K562 (cell line): ENCODE measurements around the gene CDKL5. TPM values are rescaled to one million over a fixed set of nuclear protein-coding genes. Genes with fewer than 3 reads are reported as not detected.

ENCODE experiments used
- ATAC-seq: fragments of 200-7000 bp; cut with Tn5 transposase; 3 replicates; pipeline ENCODE4 v1.9.1; 2020; ENCODE audit warnings: moderate library complexity
- BruUV-seq: library from RNA; stranded (reverse); fragments of 400-500 nt; replicated peaks from 2 replicates; lab custom pipeline; 2021; lab: Mats Ljungman, UMichigan
- CTCF ChIA-PET: fragments of 300-600 bp; formaldehyde crosslinking; extraction: SDS; loops from one replicate; lab custom pipeline; 2021; ENCODE audit warnings: low intra/inter-chr PET ratio; lab: Yijun Ruan, JAX
- POLR2A ChIA-PET: fragments of 300-600, 350-650 bp; sonication (Branson Sonifier 250); formaldehyde crosslinking; extraction: SDS; loops from one replicate; lab custom pipeline; 2021; ENCODE audit warnings: antibody characterized with exemption, inconsistent platforms; lab: Yijun Ruan, JAX
- DNase-seq, 4 experiments: peaks; one replicate each; pipeline versions ENCODE4 v3.0.0 to v3.0.0-alpha.2; 2011 to 2018; ENCODE audit warnings: low spot score in 3 of 4, mixed read lengths in 3 of 4; ENCODE audit errors: extremely low read depth in 1 of 4
- FAIRE-seq: peaks from 2 replicates; lab custom pipeline; 2011; peaks lifted over from hg19 to GRCh38; lab: Jason Lieb, UNC
- H2AFZ ChIP-seq: 2 replicates; pipeline ENCODE4 v1.6.0; 2011; ENCODE audit warnings: low read depth, low read length, control low read depth, inconsistent platforms
- H3K27ac ChIP-seq: fragments of 200-600 bp; 3 replicates; pipeline ENCODE4 v1.8.0; 2011; ENCODE audit warnings: low read depth, mild to moderate bottlenecking, control low read depth, inconsistent platforms, low read length, moderate library complexity, mixed read lengths; ENCODE audit errors: extremely low read depth
- H3K27me3 ChIP-seq, 2 experiments: fragments of 300-600 bp in 1 of 2; 2 replicates in 1 of 2; 3 replicates in 1 of 2; pipeline versions ENCODE4 v1.6.0 to v1.8.0; 2011; ENCODE audit warnings: inconsistent platforms in 2 of 2, low read length in 2 of 2, mild to moderate bottlenecking in 1 of 2, mixed read lengths in 1 of 2, moderate library complexity in 1 of 2; ENCODE audit not compliant: control insufficient read depth in 2 of 2, insufficient read depth in 2 of 2
- H3K36me3 ChIP-seq: fragments of 300-600 bp; 3 replicates; pipeline ENCODE4 v1.8.0; 2011; ENCODE audit warnings: mild to moderate bottlenecking, low read length, inconsistent platforms; ENCODE audit not compliant: control insufficient read depth, insufficient read depth
- H3K4me1 ChIP-seq, 2 experiments: fragments of 200-600 bp in 1 of 2; replicated peaks in 1 of 2; 2 replicates in 1 of 2; 3 replicates in 1 of 2; pipeline versions ENCODE4 v1.5.1 to v1.8.0; 2011; ENCODE audit warnings: inconsistent platforms in 2 of 2, low read length in 2 of 2, mild to moderate bottlenecking in 1 of 2, mixed read lengths in 1 of 2, moderate library complexity in 1 of 2; ENCODE audit not compliant: control insufficient read depth in 2 of 2, insufficient read depth in 2 of 2
- H3K4me2 ChIP-seq: 2 replicates; pipeline ENCODE4 v1.6.1; 2011; ENCODE audit warnings: low read length, control low read depth, inconsistent platforms, mixed read lengths; ENCODE audit not compliant: insufficient read depth
- H3K4me3 ChIP-seq: fragments of 200-600 bp; sonication (generic), shearing (Covaris generic); 2 replicates; pipeline ENCODE4 v1.5.1; 2016; ENCODE audit warnings: control low read depth, inconsistent platforms
- H3K79me2 ChIP-seq: fragments of 200-600 bp; 3 replicates; pipeline ENCODE4 v1.8.0; 2011; ENCODE audit warnings: low read length, inconsistent platforms; ENCODE audit not compliant: control insufficient read depth, insufficient read depth
- H3K9ac ChIP-seq, 2 experiments: 2 replicates each; pipeline versions ENCODE4 v1.6.0 to v1.6.1; 2011; ENCODE audit warnings: low read depth in 2 of 2, low read length in 2 of 2, control low read depth in 1 of 2, inconsistent platforms in 1 of 2, mild to moderate bottlenecking in 1 of 2, mixed read lengths in 1 of 2; ENCODE audit not compliant: insufficient read depth in 1 of 2
- H3K9me1 ChIP-seq: one replicate; pipeline ENCODE4 v1.6.0; 2011; ENCODE audit warnings: inconsistent platforms, mild to moderate bottlenecking, low read length, moderate library complexity; ENCODE audit not compliant: control insufficient read depth, insufficient read depth
- H3K9me3 ChIP-seq: replicated peaks from 2 replicates; pipeline ENCODE4 v1.5.1; 2011; ENCODE audit warnings: low read depth, low read length, inconsistent platforms; ENCODE audit not compliant: control insufficient read depth, insufficient read depth
- H4K20me1 ChIP-seq: replicated peaks from 2 replicates; pipeline ENCODE4 v1.6.1; 2011; ENCODE audit warnings: low read length, inconsistent platforms, mixed read lengths; ENCODE audit not compliant: control insufficient read depth, insufficient read depth
- ELF4 ChIP-seq: fragments of 450-650 bp; formaldehyde crosslinking; IDR thresholded peaks from 2 replicates; pipeline ENCODE4 v1.4.0; 2022; ENCODE audit warnings: missing genetic modification characterization
- ERF ChIP-seq: fragments of 450-650 bp; formaldehyde crosslinking; IDR thresholded peaks from 2 replicates; pipeline ENCODE4 v1.4.0; 2020; ENCODE audit warnings: mild to moderate bottlenecking, mixed read lengths
- GABPB1 ChIP-seq: sonication (generic); formaldehyde crosslinking; IDR thresholded peaks from 2 replicates; pipeline ENCODE4 v1.8.0; 2022; ENCODE audit warnings: mild to moderate bottlenecking, missing genetic modification reagents
- GATA2 ChIP-seq: sonication (generic); formaldehyde crosslinking; IDR thresholded peaks from 2 replicates; pipeline ENCODE4 v1.4.0; 2020; ENCODE audit warnings: mild to moderate bottlenecking, missing genetic modification reagents
- KDM4B ChIP-seq, 2 experiments: fragments of 450-650 bp in 1 of 2; sonication (generic) in 1 of 2; IDR thresholded peaks; 2 replicates each; pipeline ENCODE4 v1.6.1; 2016 to 2017; ENCODE audit warnings: borderline replicate concordance in 2 of 2, antibody characterized with exemption in 1 of 2, low read depth in 1 of 2, mild to moderate bottlenecking in 1 of 2
- LEF1 ChIP-seq: fragments of 450-650 bp; IDR thresholded peaks from 2 replicates; pipeline ENCODE4 v1.6.1; 2016; ENCODE audit warnings: mild to moderate bottlenecking
- RUNX1 ChIP-seq: sonication (generic); IDR thresholded peaks from 2 replicates; pipeline ENCODE4 v1.6.1; 2016; ENCODE audit warnings: antibody characterized with exemption, low read depth
- SMARCC2 ChIP-seq: fragments of 450-650 bp; IDR thresholded peaks from 2 replicates; pipeline ENCODE4 v1.6.1; 2017; ENCODE audit warnings: antibody characterized with exemption, moderate library complexity, mild to moderate bottlenecking, low read depth
- THAP12 ChIP-seq: fragments of 250-450 bp; sonication (Bioruptor Pico); IDR thresholded peaks from 2 replicates; pipeline ENCODE4 v1.9.0; 2021; ENCODE audit warnings: mild to moderate bottlenecking, inconsistent platforms
- THRB ChIP-seq: fragments of 450-650 bp; formaldehyde crosslinking; conservative IDR thresholded peaks from 2 replicates; pipeline ENCODE4 v1.4.0; 2022; ENCODE audit warnings: mild to moderate bottlenecking, missing genetic modification characterization
- U2AF2 ChIP-seq: fragments of 200-400 bp; formaldehyde crosslinking; optimal IDR thresholded peaks from 2 replicates; pipeline ENCODE3; 2017; ENCODE audit warnings: low read depth, mild to moderate bottlenecking, low read length
- ZNF311 ChIP-seq: fragments of 250-450 bp; sonication (Bioruptor Pico); IDR thresholded peaks from 2 replicates; pipeline ENCODE4 v1.4.0; 2020; ENCODE audit warnings: mild to moderate bottlenecking, moderate library complexity
- ZNF586 ChIP-seq: fragments of 450-650 bp; formaldehyde crosslinking; conservative IDR thresholded peaks from 2 replicates; pipeline ENCODE4 v1.4.0; 2020; ENCODE audit warnings: mild to moderate bottlenecking, moderate library complexity
- WGBS: fragments of 100-300 bp; shearing (Covaris generic); methylation state at CpG from one replicate; pipeline ENCODE4 v1.1.6; 2016; ENCODE audit warnings: low coverage, mixed read lengths; ENCODE audit not compliant: insufficient coverage; ENCODE audit errors: missing lambda C conversion rate; 5-methylcytosine and 5-hydroxymethylcytosine counted together
- in situ Hi-C: fragments of 300-500 bp; cut with MboI; formaldehyde crosslinking; loops from 4 replicates; pipeline ENCODE4 v1.15.0; 2018; ENCODE audit warnings: inconsistent platforms, mixed read lengths
- intact Hi-C: fragments of 100-400 bp; cut with micrococcal nuclease; formaldehyde crosslinking; loops from 2 replicates; pipeline ENCODE4 v1.14.2; 2022
- polyA plus RNA-seq, 8 experiments: library from polyadenylated mRNA; depleted of rRNA in 4 of 8; stranded (reverse) in 5 of 8; unstranded in 3 of 8; fragments of >200 nt; fragmentation: Nextera tagmentation in 2 of 8; fragmentation: Illumina TruSeq in 1 of 8; extraction: Ambion mirVana in 2 of 8; extraction: Trizol in 1 of 8; gene quantifications; 2 replicates each; pipeline versions ENCODE4 v1.2.1 to v1.2.3, GENCODE V29; 2011 to 2014; ENCODE audit warnings: inconsistent platforms in 1 of 8, missing spikeins in 1 of 8
- total RNA-seq, 7 experiments: library from RNA; depleted of rRNA in 6 of 7; stranded (reverse); fragments of >200 nt in 6 of 7; fragmentation: Illumina TruSeq in 2 of 7; extraction: Trizol in 2 of 7; gene quantifications; 2 replicates each; pipeline versions ENCODE4 v1.2.1 to v1.2.3, GENCODE V29; 2011 to 2021; ENCODE audit warnings: low replicate concordance in 1 of 7

The CDKL5 gene
- total and polyA plus RNA-seq, 9 of the 15 experiments (the other 6 are each of a cell fraction or from before 2014, with no cell fraction given), result under 0.01 to 0.21 (median 0.04) TPM

- no peak for TF ChIP-seq RUNX1
Measured at GRCh38 chrX:18557879-18558278, 132.5 kb downstream of the CDKL5 start (continued).

- Histone ChIP-seq H3K9me1 (no peaks in the 10 kb centered on the region), H3K36me3 (no peaks in the 10 kb centered on the region), H3K4me2 (no peak overlapping the region), H3K27ac (no peak overlapping the region), H3K4me3 (no peak overlapping the region), H3K9me3 (no peaks in the 10 kb centered on the region)
- in situ Hi-C loops, result no loop called here
- CTCF ChIA-PET, result no interaction called here
- TF ChIP-seq ZNF586 (CRISPR knock-in tag) (no peak), GATA2 (CRISPR knock-in tag) (no peak)
- TF ChIP-seq, all 486 proteins: peak for 0
- DNase-seq (no peak), ATAC-seq (no peak), FAIRE-seq (no peak)
- no TSS peak for BruUV-seq
- intact Hi-C loops, result no loop called here
- no peaks in the 10 kb centered on the region for H3K4me1 ChIP-seq
- H3K9ac ChIP-seq, result no peak overlapping the region
- no peak overlapping the region for H2AFZ ChIP-seq
- WGBS, result 0% methylated on average over 3 of the region's 3 CpGs
- POLR2A ChIA-PET, result no interaction called here
- H3K27me3 ChIP-seq, result no peaks in the 10 kb centered on the region
- H4K20me1 ChIP-seq, result no peaks in the 10 kb centered on the region
- no peaks in the 10 kb centered on the region for H3K79me2 ChIP-seq
Measured at GRCh38 chrX:18558799-18559198, 133.4 kb downstream of the CDKL5 start.

GRCh38 chrX:18561020-18561419, 135.6 kb downstream of the CDKL5 start:
- Histone ChIP-seq H2AFZ (no peak overlapping the region), H3K79me2 (no peaks in the 10 kb centered on the region), H3K36me3 (no peaks in the 10 kb centered on the region), H3K27ac (no peak overlapping the region), H3K9me1 (no peaks in the 10 kb centered on the region), H3K4me1 (no peaks in the 10 kb centered on the region), H3K4me2 (no peak overlapping the region), H4K20me1 (no peaks in the 10 kb centered on the region), H3K27me3 (no peaks in the 10 kb centered on the region), H3K4me3 (no peak overlapping the region), H3K9me3 (no peaks in the 10 kb centered on the region), H3K9ac (no peak overlapping the region)
- 0% methylated on average over 1 of the region's 1 CpG for WGBS
- CTCF ChIA-PET, result no interaction called here
- intact Hi-C loops, result no loop called here
- no peak for DNase-seq
- in situ Hi-C loops, result no loop called here
- POLR2A ChIA-PET, result no interaction called here
- no peak for FAIRE-seq
- ATAC-seq, result no peak
- BruUV-seq, result no TSS peak
- TF ChIP-seq ERF, result no peak
- no peak for TF ChIP-seq ELF4 (CRISPR knock-in tag)
- TF ChIP-seq KDM4B (IDR thresholded peaks at IDR 0.05; ENCODE audit: borderline replicate concordance in 2 of 2, low read depth in 1 of 2), result no peak
- no peak for TF ChIP-seq LEF1
- TF ChIP-seq GABPB1 (CRISPR knock-in tag), result no peak
- TF ChIP-seq THAP12, result no peak
- TF ChIP-seq U2AF2, result no peak
- no peak for TF ChIP-seq THRB (CRISPR knock-in tag)
- TF ChIP-seq ZNF311, result no peak
- no peak for TF ChIP-seq SMARCC2
